ENCODE data around the gene ZNF775. TPM values are rescaled to one million over a fixed set of nuclear protein-coding genes. Genes with fewer than 3 reads are reported as not detected.

ZNF775 gene
- total and polyA plus RNA-seq, 2 of the 13 experiments (the other 11 are each of a cell fraction or from before 2014, with no cell fraction given): 3.1 to 3.2 TPM

GRCh38 chr7:150383710-150384397, 4.7 kb downstream of the ZNF775 start (continued):
- TF ChIP-seq HMGXB4 (CRISPR knock-in tag; IDR thresholded peaks at IDR 0.05; ENCODE audit: borderline replicate concordance in 1 of 2, low read depth in 1 of 2) (peak in 1 of 2 experiments; percentile 70; a peak in 1 of 4 replicates), ZFY (CRISPR knock-in tag; IDR thresholded peaks at IDR 0.05) (peak; percentile 92), MIER3 (CRISPR knock-in tag; IDR thresholded peaks at IDR 0.05; ENCODE audit: borderline replicate concordance) (peak; percentile 34; the same call in 1 of the 2 replicates), ZNF891 (CRISPR knock-in tag; IDR thresholded peaks at IDR 0.05) (0 out of 2 replicates have a peak, but pooled peaks have one; percentile 18), ZNF30 (CRISPR knock-in tag; IDR thresholded peaks at IDR 0.05) (no peak), HOXA7 (CRISPR knock-in tag; IDR thresholded peaks at IDR 0.05) (no peak), THAP7 (CRISPR knock-in tag; IDR thresholded peaks at IDR 0.05) (0 out of 2 replicates have a peak, but pooled peaks have one; percentile 34), ZNF775 (CRISPR knock-in tag; IDR thresholded peaks at IDR 0.05; ENCODE audit: borderline replicate concordance) (no peak), NR3C1 (CRISPR knock-in tag; IDR thresholded peaks at IDR 0.05) (no peak), ZNF704 (CRISPR knock-in tag; IDR thresholded peaks at IDR 0.05; ENCODE audit: borderline replicate concordance) (0 out of 2 replicates have a peak, but pooled peaks have one; percentile 59), ZBTB3 (CRISPR knock-in tag; IDR thresholded peaks at IDR 0.05; ENCODE audit: borderline replicate concordance, low read depth) (no peak), TFAP4 (IDR thresholded peaks at IDR 0.05; ENCODE audit: borderline replicate concordance, low read depth) (peak; percentile 93), ZNF275 (CRISPR knock-in tag; IDR thresholded peaks at IDR 0.05; ENCODE audit: borderline replicate concordance) (no peak), ZBTB38 (CRISPR knock-in tag; IDR thresholded peaks at IDR 0.05) (peak; percentile 73), SIX1 (CRISPR knock-in tag; IDR thresholded peaks at IDR 0.05; ENCODE audit: borderline replicate concordance) (no peak)
